Bronchial epithelial cell (primary cell): Measurements from ENCODE around the gene ACOXL. TPM values are rescaled to one million over a fixed set of nuclear protein-coding genes. Genes with fewer than 3 reads are reported as not detected.

Experiments used
- DNase-seq: peaks from one replicate; pipeline ENCODE4 v3.0.0-alpha.2; 2010; ENCODE audit warnings: low read depth
- FAIRE-seq: peaks from 2 replicates; lab custom pipeline; 2011; peaks lifted over from hg19 to GRCh38; lab: Jason Lieb, UNC
- H3K27me3 ChIP-seq: 2 replicates; pipeline ENCODE4 v1.5.1; 2011; ENCODE audit warnings: low read length; ENCODE audit not compliant: control insufficient read depth, insufficient read depth
- H3K36me3 ChIP-seq: 2 replicates; pipeline ENCODE4 v1.5.1; 2011; ENCODE audit warnings: low read length; ENCODE audit not compliant: control insufficient read depth, insufficient read depth
- H3K4me3 ChIP-seq: 2 replicates; pipeline ENCODE4 v1.5.1; 2011; ENCODE audit warnings: mild to moderate bottlenecking, low read depth, low read length, control low read depth
- CTCF ChIP-seq: IDR thresholded peaks from 2 replicates; pipeline ENCODE4 v1.5.1; 2011; ENCODE audit warnings: mild to moderate bottlenecking, moderate library complexity, low read length, control low read depth, inconsistent platforms; ENCODE audit not compliant: insufficient read depth, severe bottlenecking
- total RNA-seq: library from RNA; depleted of rRNA; stranded (reverse); fragments of >200 nt; gene quantifications from 2 replicates; pipeline ENCODE4 v1.2.1, GENCODE V29; 2014

The ACOXL gene
- total RNA-seq, 1 donor from 2014 or later = not detected

GRCh38 chr2:110819711-110820110 lies 87.3 kb downstream of the ACOXL start:
- H3K4me3 ChIP-seq = no peak overlapping the region
- no peak for TF ChIP-seq CTCF
- peaks cover 3% of the 10 kb centered on the region for H3K27me3 ChIP-seq
- DNase-seq (no peak), FAIRE-seq (no peak)
- no peaks in the 10 kb centered on the region for H3K36me3 ChIP-seq

- DNase-seq (no peak), FAIRE-seq (no peak)
- Histone ChIP-seq H3K27me3 (peaks cover 3% of the 10 kb centered on the region), H3K36me3 (no peaks in the 10 kb centered on the region), H3K4me3 (no peak overlapping the region)
- no peak for TF ChIP-seq CTCF
These were observed 87.8 kb downstream of the ACOXL start for GRCh38 chr2:110820128-110820527.

- Histone ChIP-seq H3K4me3 (no peak overlapping the region), H3K27me3 (peaks cover 3% of the 10 kb centered on the region), H3K36me3 (no peaks in the 10 kb centered on the region)
- FAIRE-seq (no peak), DNase-seq (no peak)
- TF ChIP-seq CTCF = no peak
These were observed 90.8 kb downstream of the ACOXL start for GRCh38 chr2:110823165-110823564.

GRCh38 chr2:110827511-110827910 lies 95.1 kb downstream of the ACOXL start:
- no peak for TF ChIP-seq CTCF
- FAIRE-seq (no peak), DNase-seq (no peak)
- H3K27me3 ChIP-seq = no peaks in the 10 kb centered on the region
- H3K4me3 ChIP-seq = no peak overlapping the region
- no peaks in the 10 kb centered on the region for H3K36me3 ChIP-seq

- Histone ChIP-seq H3K27me3 (no peaks in the 10 kb centered on the region), H3K36me3 (no peaks in the 10 kb centered on the region), H3K4me3 (no peak overlapping the region)
- FAIRE-seq (no peak), DNase-seq (peak; percentile 49)
- no peak for TF ChIP-seq CTCF
These were observed 96.0 kb downstream of the ACOXL start for GRCh38 chr2:110828330-110828729.

- H3K36me3 ChIP-seq = no peaks in the 10 kb centered on the region
- no peak for TF ChIP-seq CTCF
- H3K27me3 ChIP-seq = no peaks in the 10 kb centered on the region
- FAIRE-seq = no peak
- DNase-seq = no peak
- no peak overlapping the region for H3K4me3 ChIP-seq
These were observed 97.2 kb downstream of the ACOXL start for GRCh38 chr2:110829413-110830146.
